Lung (tissue), 12 donors: ENCODE measurements around the gene IGF2. TPM values are rescaled to one million over a fixed set of nuclear protein-coding genes. Genes with fewer than 3 reads are reported as not detected.
A peak's percentile ranks its signal among the peaks of the same experiment; 100 is the strongest.

Source experiments
- ATAC-seq: fragments of 200-7000 bp; cut with Tn5 transposase; one replicate; pipeline ENCODE4 v1.9.1; 2020; ENCODE audit warnings: moderate number of reproducible peaks; ENCODE audit not compliant: insufficient read depth, low FRiP score
- DNase-seq, 3 donors: peaks; one replicate each; pipeline ENCODE4 v3.0.0-alpha.2; 2013 to 2017
- H3K27ac ChIP-seq, 2 donors: one replicate each; pipeline ENCODE4 v1.5.1; 2013; ENCODE audit warnings: mild to moderate bottlenecking in 2 of 2, moderate library complexity in 2 of 2, control low read depth in 1 of 2, inconsistent platforms in 1 of 2, low read depth in 1 of 2, low read length in 1 of 2
- H3K27me3 ChIP-seq, 3 donors: one replicate each; pipeline ENCODE4 v1.5.1; 2013; ENCODE audit warnings: low read length in 2 of 3; ENCODE audit not compliant: control insufficient read depth in 3 of 3, insufficient read depth in 3 of 3
- H3K36me3 ChIP-seq, 4 donors: one replicate each; pipeline ENCODE4 v1.5.1; 2013; ENCODE audit warnings: low read length in 4 of 4, mild to moderate bottlenecking in 1 of 4, moderate library complexity in 1 of 4; ENCODE audit not compliant: control insufficient read depth in 4 of 4, insufficient read depth in 4 of 4
- H3K4me1 ChIP-seq, 5 donors: one replicate each; pipeline ENCODE4 v1.5.1; 2013; ENCODE audit warnings: low read length in 5 of 5, mild to moderate bottlenecking in 2 of 5, moderate library complexity in 1 of 5; ENCODE audit not compliant: control insufficient read depth in 5 of 5, insufficient read depth in 5 of 5
- H3K4me3 ChIP-seq: one replicate; pipeline ENCODE4 v1.5.1; 2013; ENCODE audit warnings: mild to moderate bottlenecking, control low read depth, moderate library complexity
- H3K9ac ChIP-seq, 2 donors: one replicate each; pipeline ENCODE4 v1.5.1; 2013; ENCODE audit warnings: low read length in 2 of 2, control low read depth in 1 of 2; ENCODE audit not compliant: insufficient read depth in 1 of 2
- H3K9me3 ChIP-seq, 4 donors: one replicate each; pipeline ENCODE4 v1.5.1; 2013; ENCODE audit warnings: low read length in 3 of 4, mild to moderate bottlenecking in 1 of 4, moderate library complexity in 1 of 4; ENCODE audit not compliant: control insufficient read depth in 4 of 4, insufficient read depth in 3 of 4
- CTCF ChIP-seq: IDR thresholded peaks from 2 replicates; pipeline ENCODE4 v1.5.1; 2012; ENCODE audit warnings: mild to moderate bottlenecking; ENCODE audit errors: control extremely low read depth, extremely low read depth
- WGBS, 2 donors: extraction: QIAGEN DNeasy Blood & Tissue Kit; methylation state at CpG; one replicate each; pipeline ENCODE4 v1.1.7; 2013; 5-methylcytosine and 5-hydroxymethylcytosine counted together
- polyA plus RNA-seq, 2 donors: library from polyadenylated mRNA; stranded (reverse); fragments of 200-250 nt; gene quantifications; one replicate each; pipeline ENCODE4 v1.2.1, GENCODE V29; 2013
- total RNA-seq, 2 donors: library from RNA; depleted of rRNA in 1 of 2; stranded (reverse); fragments of >200 nt in 1 of 2; gene quantifications; one replicate each; pipeline ENCODE4 v1.2.1, GENCODE V29; 2014 to 2021
- donor health status: control.
- donor health status: control.
- donor health status: Bipolar disorder and iron deficiency.
- donor health status: healthy.
- donor health status: DM: yes; HTN: yes; CAD: no.

IGF2 gene
- total and polyA plus RNA-seq, 4 donors = 2.9 to 87.7 (median 15.6) TPM

DNA sequence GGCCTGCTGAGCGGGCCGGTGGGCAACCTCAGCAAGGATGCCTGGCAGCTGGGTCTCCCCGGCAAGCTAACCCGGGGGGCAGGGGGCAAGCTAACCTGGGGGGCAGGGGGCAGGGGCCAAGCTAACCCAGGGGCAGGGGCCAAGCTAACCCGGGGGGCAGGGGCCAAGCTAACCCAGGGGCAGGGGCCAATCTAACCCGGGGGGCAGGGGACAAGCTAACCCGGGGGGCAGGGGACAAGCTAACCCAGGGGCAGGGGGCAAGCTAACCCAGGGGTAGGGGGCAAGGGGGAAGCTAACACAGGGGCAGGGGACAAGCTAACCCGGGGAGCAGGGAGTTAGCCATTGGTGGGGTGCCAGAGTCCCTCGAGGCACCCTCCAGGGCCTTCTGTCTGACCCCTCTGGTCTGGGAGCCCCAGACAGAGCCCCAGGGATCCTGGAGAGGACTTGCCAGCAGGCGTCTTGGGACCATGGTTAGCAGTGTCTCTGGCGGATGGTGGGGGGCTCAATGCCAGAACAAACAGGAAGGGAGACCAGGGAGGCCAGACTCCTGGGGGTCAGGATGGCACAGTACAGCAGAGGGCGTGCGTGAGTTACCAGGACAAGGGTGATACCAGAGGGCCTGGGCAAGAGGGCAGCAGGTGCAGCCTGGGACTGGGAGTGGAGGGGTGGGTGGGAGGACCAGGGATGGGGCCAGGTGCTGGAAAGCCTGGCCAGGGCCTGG, 16.1 kb downstream of the IGF2 start:
- no peak for ATAC-seq
- H3K9me3 ChIP-seq = no peaks in the 10 kb centered on the region
- DNase-seq = no peak
- no peak overlapping the region for H3K4me3 ChIP-seq
- no peak overlapping the region for H3K27ac ChIP-seq
- H3K36me3 ChIP-seq = no peaks in the 10 kb centered on the region
- H3K27me3 ChIP-seq = peaks cover 0 to 2% (median 0%) of the 10 kb centered on the region in 3 donors
- no peak overlapping the region for H3K9ac ChIP-seq
- peaks cover 0 to 7% (median 0%) of the 10 kb centered on the region in 5 donors for H3K4me1 ChIP-seq
- 79 to 91% methylated on average over 13 of the region's 13 CpGs for WGBS, 2 donors
- TF ChIP-seq CTCF = no peak

GRCh38 chr11:2122222-2122906, 16.8 kb downstream of the IGF2 start:
- TF ChIP-seq CTCF = no peak
- H3K36me3 ChIP-seq = no peaks in the 10 kb centered on the region
- peaks cover 0 to 2% (median 0%) of the 10 kb centered on the region in 3 donors for H3K27me3 ChIP-seq
- H3K9ac ChIP-seq = no peak overlapping the region
- H3K4me1 ChIP-seq = peaks cover 0 to 7% (median 0%) of the 10 kb centered on the region in 5 donors
- DNase-seq (peak; percentile 48 to 65 (median 58)), ATAC-seq (no peak)
- 43 to 64% methylated on average over 19 of the region's 19 CpGs for WGBS, 2 donors
- no peak overlapping the region for H3K27ac ChIP-seq
- no peaks in the 10 kb centered on the region for H3K9me3 ChIP-seq
- H3K4me3 ChIP-seq = no peak overlapping the region

- H3K4me1 ChIP-seq = peaks cover 0 to 7% (median 0%) of the 10 kb centered on the region in 5 donors
- WGBS, 2 donors = 84 to 88% methylated on average over 21 of the region's 21 CpGs
- ATAC-seq (no peak), DNase-seq (no peak)
- H3K9me3 ChIP-seq = peaks cover 0 to 2% (median 1%) of the 10 kb centered on the region in 4 donors
- H3K27me3 ChIP-seq = peaks cover 0 to 2% (median 0%) of the 10 kb centered on the region in 3 donors
- no peak for TF ChIP-seq CTCF
- no peak overlapping the region for H3K27ac ChIP-seq
- H3K4me3 ChIP-seq = no peak overlapping the region
- H3K9ac ChIP-seq = no peak overlapping the region
- H3K36me3 ChIP-seq = no peaks in the 10 kb centered on the region
These were observed 17.7 kb downstream of the IGF2 start for GRCh38 chr11:2121227-2122130.
